HG02571 (cell line): ENCODE results near the gene SETD7.
"Not testable (repeated sequence)": the region's sequence is repeated elsewhere in the genome, so short reads cannot be mapped to it uniquely, and the experiment has no call there.

Experiments
- ATAC-seq: cut with Tn5 transposase; IDR thresholded peaks from one replicate; pipeline ENCODE4 v1.9.1; 2021; ENCODE audit warnings: mild to moderate bottlenecking, moderate library complexity; ENCODE audit not compliant: unreplicated experiment

SETD7 gene

DNA sequence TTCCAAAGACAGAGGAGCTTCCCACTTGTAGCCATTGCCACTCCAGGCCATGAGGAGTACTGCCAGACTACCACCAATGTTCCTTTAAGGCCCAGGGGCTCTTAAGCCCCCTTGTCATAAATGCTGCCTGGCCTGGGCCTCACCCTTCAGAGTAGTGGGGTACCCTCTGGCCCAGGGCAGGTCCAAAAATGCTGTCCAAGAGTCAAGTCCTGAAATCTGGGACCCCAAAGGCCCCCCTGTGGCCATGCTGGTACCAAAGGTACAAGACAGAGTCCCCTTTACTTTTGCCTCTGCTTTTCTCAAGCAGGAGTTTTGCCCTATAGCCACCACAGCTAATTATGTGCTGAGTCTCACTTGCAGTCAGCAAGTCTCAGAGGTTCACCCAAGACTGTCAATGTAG lies 85.7 kb downstream of the SETD7 start:
- no peak for ATAC-seq

DNA sequence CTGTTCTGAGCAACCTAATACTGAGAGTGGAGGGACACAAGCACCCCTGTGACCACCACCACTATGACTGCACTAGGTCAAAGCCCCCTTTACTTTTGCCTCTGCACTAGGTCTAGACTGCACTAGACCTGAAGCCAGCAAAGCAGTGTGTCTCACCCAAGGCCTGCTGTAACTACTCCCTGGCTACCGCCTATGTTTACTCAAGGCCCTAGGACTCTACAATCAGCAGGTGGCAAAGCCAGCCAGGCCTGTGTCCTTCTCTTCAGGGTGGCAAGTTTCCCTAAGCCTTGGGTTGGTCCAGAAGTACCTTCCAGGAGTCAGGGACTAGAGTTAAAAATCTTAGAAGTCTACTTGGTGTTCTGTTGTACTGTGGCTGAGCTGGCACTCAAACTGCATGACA lies 86.2 kb downstream of the SETD7 start:
- no peak for ATAC-seq

DNA sequence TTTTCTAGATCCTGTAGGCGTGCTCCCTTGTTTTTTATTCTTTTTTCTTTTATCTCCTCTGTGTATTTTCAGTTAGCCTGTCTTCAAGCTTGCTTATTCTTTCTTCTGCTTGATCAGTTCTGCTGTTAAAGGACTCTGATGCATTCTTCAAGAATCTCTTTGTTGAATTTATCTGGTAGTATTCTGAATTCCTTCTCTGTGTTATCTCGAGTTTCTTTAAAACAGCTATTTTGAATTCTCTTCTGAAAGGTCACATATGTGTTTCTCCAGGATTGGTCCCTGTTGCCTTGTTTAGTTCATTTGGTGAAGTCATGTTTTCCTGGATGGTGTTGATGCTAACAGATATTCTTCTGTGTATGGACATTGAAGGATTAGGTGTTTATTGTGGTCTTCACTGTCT lies 86.8 kb downstream of the SETD7 start:
- ATAC-seq, result no peak

DNA sequence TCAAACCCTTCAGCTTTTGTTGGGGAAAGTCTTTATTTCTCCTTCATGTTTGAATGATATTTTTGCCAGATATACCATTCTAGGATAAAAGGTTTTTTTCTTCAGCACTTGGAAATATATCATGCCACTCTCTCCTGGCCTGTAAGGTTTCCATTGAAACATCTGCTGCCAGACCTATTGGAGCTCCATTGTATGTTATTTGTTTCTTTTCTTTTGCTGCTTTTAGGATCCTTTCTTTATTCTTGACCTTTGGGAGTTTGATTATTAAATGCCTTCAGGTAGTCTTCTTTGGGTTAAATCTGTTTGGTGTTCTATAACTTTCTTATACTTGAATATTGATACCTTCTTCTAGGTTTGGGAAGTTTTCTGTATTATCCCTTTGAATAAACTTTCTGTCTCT lies 87.3 kb downstream of the SETD7 start:
- ATAC-seq, result not testable (repeated sequence)

DNA sequence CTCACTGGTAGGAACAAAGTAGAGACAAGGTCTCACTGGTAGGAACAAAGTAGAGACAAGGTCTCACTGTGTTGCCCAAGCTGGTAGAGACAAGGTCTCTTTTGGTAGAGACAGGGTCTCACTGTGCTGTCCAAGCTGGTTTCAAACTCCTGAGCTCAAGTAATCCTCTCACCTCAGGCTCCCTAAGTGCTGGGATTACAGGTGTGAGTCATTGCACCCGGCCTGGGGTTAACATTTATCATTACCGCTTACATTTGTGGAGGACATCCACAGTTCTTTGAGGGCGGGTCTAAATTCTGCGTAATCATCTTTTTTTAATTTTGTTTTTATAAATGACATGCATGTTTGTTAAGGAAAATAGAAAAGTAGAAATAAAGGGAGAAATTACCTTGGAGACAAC lies 90.1 kb downstream of the SETD7 start:
- no peak for ATAC-seq

DNA sequence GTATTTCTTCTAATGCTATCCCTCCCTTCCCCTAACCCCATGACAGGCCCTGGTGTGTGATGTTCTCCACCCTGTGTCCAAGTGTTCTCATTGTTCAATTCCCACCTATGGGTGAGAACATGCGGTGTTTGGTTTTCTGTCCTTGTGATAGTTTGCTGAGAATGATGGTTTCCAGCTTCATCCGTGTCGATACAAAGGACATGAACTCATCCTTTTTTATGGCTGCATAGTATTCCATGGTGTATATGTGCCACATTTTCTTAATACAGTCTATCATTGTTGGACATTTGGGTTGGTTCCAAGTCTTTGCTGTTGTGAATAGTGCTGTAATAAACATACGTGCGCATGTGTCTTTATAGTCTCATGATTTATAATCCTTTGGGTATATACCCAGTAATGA lies 91.5 kb downstream of the SETD7 start:
- ATAC-seq, result not testable (repeated sequence)

DNA sequence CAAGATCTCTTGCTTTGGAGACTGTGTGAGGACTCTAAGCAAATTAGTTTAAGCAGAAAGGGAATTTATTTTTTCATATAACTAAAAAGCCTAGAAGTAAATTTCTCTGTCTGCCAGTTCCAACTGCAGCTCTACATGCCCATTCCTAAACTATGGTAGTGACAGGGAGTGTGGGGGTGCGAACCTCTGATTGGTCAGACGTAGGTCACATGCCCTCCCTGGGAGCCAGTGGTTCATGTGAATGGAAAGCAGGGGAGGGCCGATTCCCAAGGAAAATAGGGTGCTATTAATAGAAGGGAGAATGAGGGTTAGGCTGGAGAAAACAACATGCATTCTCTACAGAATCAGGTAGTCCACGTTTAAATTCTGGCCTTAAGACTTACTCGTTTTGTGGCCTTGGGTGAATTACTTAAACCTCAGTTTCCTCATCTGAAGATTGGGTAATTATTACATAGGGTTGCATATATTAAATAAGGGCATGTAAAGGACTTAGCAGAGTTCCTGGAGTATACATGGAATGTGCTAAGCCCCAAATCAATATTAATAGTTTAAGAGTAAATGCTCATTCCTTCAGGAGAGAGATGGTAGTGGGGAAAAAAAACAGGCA lies 94.9 kb downstream of the SETD7 start:
- ATAC-seq, result no peak

DNA sequence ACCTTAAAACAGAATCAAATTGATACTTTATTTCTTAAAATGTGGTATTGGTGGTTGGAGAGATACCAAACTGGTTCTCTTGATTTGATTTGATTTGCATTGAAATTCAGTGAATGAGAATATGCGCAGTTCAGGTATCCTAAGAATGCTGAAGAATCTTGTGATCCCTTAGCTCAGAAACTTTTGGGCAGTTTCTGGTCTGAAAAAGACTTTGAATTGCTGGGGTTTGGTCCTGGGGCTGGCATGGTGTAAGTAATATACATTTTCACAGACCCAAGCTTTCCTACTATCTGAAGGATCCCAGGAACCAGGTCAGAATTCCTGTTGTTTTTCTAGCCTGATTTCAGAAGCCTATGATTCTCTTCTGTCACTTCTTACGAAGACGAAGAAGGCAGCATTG lies 95.5 kb downstream of the SETD7 start:
- no peak for ATAC-seq

DNA sequence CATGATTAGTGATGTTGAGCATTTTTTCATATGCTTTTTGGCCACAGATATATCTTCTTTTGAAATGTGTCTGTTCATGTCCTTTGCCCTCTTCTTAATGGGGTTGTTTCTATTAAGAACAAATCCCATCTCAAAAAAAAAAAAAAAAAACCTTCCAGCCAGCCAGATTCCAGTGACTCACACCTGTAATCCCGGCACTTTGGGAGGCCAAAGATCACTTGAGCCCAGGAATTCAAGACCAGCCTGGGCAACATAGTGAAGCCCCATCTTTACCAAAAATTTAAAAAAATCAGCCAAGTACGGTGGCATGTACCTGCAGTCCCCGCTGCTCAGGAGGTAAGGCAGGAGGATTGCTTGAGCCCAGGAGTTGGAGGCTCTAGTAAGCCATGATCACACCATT lies 97.0 kb downstream of the SETD7 start:
- no peak for ATAC-seq

DNA sequence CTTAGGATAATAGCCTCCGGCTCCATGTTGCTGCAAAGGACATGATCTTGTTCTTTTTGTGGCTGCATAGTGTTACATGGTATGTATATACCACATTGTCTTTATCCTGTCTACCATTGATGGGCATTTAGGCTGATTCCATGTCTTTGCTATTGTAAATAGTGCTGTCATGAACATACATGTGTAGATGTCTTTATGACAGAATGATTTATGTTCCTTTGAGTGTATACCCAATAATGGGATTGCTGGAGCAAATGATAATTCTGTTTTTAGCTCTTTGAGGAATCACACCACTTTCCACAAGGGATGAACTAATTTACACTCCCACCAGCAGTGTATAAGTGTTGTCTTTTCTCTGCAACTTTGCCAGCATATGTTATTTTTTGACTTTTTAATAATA lies 97.5 kb downstream of the SETD7 start:
- ATAC-seq, result no peak

DNA sequence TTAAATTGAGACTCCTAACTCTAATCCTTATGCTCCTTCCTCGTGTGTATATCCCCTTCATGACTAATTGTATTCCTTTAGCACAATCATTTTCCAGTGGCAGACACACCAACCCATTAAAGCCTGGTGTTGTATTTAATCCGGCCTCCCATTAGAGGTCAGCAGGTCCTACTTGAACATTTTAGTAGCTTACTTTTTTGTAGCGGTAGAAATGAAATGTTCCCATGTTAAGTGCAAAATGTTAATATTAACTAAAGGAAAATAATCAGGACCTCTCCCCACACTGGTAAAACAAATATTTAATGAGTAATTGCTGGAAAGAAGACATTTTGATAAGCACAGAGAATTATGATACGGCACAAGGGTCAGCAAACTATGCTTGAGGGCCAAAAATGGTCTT lies 98.7 kb downstream of the SETD7 start:
- no peak for ATAC-seq

DNA sequence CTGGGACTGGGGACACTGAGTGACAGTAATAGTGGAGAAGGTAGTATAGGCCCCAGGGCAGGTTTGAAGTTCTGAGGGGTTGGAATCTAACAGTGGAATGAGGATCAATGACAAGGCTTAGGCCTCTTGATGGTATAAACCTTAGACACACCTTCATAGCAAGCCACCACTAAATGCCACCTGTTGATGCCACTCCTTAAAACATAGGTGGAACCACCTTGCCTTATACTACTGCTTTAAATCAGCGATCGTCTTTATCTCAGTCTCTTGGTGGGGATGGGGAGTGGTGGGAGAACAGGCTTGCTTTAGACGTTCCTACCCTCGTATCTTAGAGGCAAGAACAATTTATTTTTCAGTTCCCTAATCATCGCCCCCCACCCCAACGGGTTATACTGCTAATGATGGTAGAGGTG lies 100.9 kb downstream of the SETD7 start:
- ATAC-seq, result no peak

DNA sequence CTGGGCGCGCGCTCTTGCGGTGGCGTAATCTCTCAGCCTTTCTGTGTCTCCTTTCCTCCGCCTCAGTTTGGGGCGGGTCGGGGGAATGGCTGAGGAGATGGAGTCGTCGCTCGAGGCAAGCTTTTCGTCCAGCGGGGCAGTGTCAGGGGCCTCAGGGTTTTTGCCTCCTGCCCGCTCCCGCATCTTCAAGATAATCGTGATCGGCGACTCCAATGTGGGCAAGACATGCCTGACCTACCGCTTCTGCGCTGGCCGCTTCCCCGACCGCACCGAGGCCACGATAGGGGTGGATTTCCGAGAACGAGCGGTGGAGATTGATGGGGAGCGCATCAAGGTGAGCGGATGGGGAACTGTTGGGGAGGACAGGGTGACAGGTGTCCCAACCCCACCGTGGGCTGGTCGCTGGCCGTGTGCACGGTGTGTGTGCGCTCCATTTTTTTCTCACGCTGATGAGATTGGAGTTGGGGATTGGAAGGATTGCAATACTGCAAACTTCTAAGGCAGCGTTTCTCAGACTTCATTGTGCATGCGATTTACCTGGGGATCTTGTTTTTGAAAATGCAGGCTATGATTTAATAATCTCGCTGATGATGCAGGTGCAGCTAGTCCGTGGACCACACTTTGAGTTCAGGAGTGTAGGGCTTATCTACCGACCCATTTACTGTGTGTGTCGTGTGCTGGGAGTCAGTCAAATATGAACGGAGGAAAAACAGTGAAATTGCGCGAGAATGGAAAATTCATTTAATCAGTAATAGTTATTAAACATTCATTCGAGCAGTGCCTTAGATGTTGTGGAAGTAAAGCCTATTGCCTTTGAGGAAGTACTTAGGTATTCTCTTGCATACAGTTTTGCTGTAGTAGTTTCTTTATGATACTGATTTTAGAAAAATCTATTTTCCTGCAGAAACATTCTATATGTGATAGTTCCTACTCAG lies 101.6 kb downstream of the SETD7 start, which contains the start of gene RAB33B:
TSS of gene RAB33B (plus strand) at position 11 of the 935 bp plus-strand sequence. CDS start at position 86, 75 bp downstream.
- peak; percentile 3 for ATAC-seq

DNA sequence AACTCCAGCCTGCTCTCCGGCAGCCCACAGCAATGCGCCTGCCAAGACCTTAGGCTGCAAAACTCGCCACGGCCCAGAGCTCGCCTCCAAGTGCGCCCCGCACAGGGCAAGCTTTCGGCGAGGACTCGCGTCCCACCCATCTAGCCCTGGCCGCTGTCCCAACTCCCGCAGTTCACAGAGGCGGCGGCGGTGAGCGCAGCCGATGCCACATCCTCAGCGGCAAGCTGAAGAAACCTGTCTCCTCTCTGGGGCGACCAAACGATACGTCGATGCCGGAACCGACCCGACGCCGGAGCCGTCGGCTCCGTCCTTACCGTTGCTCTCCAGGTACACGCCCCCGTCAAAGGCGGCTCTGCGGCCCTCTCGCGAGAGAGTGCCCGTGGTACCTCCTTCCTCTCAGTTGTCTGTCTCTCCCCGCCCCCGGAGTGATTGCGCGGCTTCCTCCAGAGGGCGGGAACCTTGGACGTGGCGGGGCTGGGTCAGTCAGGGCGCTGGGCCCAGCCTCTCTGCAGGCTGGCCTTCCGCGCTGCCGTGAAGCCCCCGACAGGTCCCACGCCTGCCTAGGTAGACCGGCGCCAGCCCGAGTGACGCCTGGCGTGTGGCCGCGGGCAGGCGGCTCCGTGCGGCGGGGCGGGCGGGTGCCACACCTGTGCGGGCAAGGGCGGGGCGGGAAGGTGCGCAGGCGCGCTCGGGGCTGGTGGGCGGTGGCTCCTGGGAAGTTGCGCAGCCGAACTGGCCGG lies 102.5 kb downstream of the SETD7 start:
- ATAC-seq, result peak; percentile 89

DNA sequence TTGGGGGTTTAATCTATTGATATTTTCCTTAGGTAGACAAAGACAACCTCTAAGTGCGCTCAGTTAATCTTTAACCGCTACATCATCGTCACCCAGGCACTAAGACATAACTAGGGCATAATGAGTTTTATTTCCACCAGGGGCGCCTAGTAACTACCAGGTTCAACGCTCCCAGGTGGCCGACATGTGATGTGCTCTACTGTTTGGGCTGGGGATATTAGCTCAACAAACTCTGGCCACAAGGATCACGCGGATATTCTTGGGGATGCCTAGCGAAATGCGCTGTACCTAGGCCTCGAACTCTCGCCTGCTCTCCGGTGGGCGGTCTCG lies 103.0 kb downstream of the SETD7 start:
- peak; percentile 39 for ATAC-seq

DNA sequence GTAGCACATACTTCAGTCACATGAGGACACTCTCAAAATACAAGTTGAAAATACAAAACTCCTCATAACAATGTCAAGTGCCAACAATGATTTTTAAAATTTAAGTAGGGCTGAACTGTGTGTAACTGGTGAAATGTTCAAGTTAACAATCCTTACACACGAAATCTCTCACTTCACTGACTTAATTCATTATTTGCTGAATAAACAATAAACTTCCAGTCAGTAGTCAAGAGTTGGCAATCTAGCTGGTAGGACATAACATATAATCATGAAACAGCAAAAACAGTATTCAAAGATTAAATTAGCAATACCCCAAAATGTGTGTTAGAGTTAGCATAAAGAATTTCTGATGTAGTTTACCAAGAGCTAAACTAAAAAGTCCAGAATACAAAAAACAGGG lies 104.0 kb downstream of the SETD7 start:
- ATAC-seq, result no peak

DNA sequence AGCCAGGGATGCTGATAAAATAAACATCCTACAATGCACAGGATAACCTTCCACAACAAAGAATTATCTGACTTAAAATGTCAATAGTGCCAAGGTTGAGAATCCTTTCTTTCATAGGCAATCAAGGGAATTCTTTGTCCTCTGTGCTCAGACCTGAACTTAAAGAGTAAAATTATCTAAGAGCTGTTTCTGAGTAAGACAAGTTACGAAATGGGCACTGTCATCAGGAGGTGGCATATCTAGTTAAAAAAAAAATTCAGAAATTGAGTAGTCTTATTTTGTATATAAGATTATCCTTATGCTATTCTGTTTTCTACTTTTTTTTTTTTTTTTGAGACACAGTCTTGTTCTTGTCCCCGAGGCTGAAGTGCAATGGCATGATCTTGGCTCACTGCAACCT lies 105.4 kb downstream of the SETD7 start:
- no peak for ATAC-seq

DNA sequence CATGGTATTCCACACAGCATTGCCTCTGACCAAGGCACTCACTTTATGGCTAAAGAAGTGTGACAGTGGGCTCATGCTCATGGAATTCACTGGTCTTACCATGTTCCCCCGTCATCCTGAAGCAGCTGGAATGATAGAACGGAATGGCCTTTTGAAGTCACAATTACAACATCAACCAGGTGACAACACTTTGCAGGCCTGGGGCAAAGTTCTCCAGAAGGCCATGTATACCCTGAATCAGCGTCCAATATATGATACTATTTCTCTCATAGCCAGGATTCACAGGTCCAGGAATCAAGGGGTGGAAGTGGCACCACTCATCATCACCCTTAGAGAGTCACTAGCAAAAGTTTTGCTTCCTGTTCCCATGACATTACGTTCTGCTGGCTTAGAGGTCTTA lies 108.9 kb downstream of the SETD7 start:
- ATAC-seq, result not testable (repeated sequence)
